SK-N-SH (cell line): ENCODE results near the gene LRFN3. TPM values are rescaled to one million over a fixed set of nuclear protein-coding genes. Genes with fewer than 3 reads are reported as not detected.

Experiments
- CTCF ChIA-PET: fragments of 300-600, 350-600 bp; formaldehyde crosslinking; extraction: SDS; loops from one replicate; lab custom pipeline; 2021; lab: Yijun Ruan, JAX
- POLR2A ChIA-PET: fragments of 350-600 bp; sonication (Branson Sonifier 250); formaldehyde crosslinking; extraction: SDS; loops from one replicate; lab custom pipeline; 2020; ENCODE audit warnings: antibody characterized with exemption, inconsistent platforms; lab: Yijun Ruan, JAX
- DNase-seq: peaks from one replicate; pipeline ENCODE4 v3.0.0; 2012
- H2AFZ ChIP-seq: fragments of 200-600 bp; sonication (generic); 2 replicates; pipeline ENCODE4 v1.8.1; 2016; ENCODE audit warnings: antibody characterized with exemption, mild to moderate bottlenecking, low read depth
- H3F3A ChIP-seq: fragments of 200-600 bp; sonication (generic); replicated peaks from 2 replicates; pipeline ENCODE3; 2016; ENCODE audit warnings: antibody characterized with exemption, mild to moderate bottlenecking; ENCODE audit not compliant: insufficient read depth
- H3K27ac ChIP-seq, 2 experiments: fragments of 200-500 bp in 1 of 2; fragments of 200-600 bp in 1 of 2; sonication (Bioruptor generic) in 1 of 2; sonication (generic), shearing (Covaris generic) in 1 of 2; 2 replicates each; pipeline versions ENCODE4 v1.5.1 to v1.6.1; 2014 to 2016; ENCODE audit warnings: low read depth in 2 of 2, inconsistent platforms in 1 of 2, low read length in 1 of 2, mild to moderate bottlenecking in 1 of 2, mixed read lengths in 1 of 2
- H3K27me3 ChIP-seq: fragments of 200-600 bp; sonication (generic), shearing (Covaris generic); 2 replicates; pipeline ENCODE4 v1.6.1; 2016; ENCODE audit warnings: mixed run types; ENCODE audit not compliant: insufficient read depth
- H3K36me3 ChIP-seq, 2 experiments: fragments of 200-500 bp in 1 of 2; fragments of 200-600 bp in 1 of 2; sonication (Bioruptor generic) in 1 of 2; sonication (generic) in 1 of 2; replicated peaks in 1 of 2; 2 replicates each; pipeline versions ENCODE3 to v1.5.1; 2014 to 2016; ENCODE audit warnings: low read length in 1 of 2, mild to moderate bottlenecking in 1 of 2; ENCODE audit not compliant: insufficient read depth in 2 of 2, control insufficient read depth in 1 of 2
- H3K4me1 ChIP-seq, 2 experiments: fragments of 200-500 bp in 1 of 2; fragments of 200-600 bp in 1 of 2; sonication (Bioruptor generic) in 1 of 2; sonication (generic), shearing (Covaris generic) in 1 of 2; 2 replicates each; pipeline versions ENCODE4 v1.5.1 to v1.6.1; 2014 to 2016; ENCODE audit warnings: low read depth in 1 of 2, low read length in 1 of 2, mixed run types in 1 of 2; ENCODE audit not compliant: insufficient read depth in 2 of 2, control insufficient read depth in 1 of 2
- H3K4me2 ChIP-seq: fragments of 200-600 bp; sonication (generic), shearing (Covaris generic); 2 replicates; pipeline ENCODE4 v1.6.1; 2017; ENCODE audit warnings: mixed run types
- H3K4me3 ChIP-seq, 2 experiments: fragments of 200-500 bp in 1 of 2; fragments of 200-600 bp in 1 of 2; sonication (Bioruptor generic) in 1 of 2; sonication (generic), shearing (Covaris generic) in 1 of 2; 2 replicates each; pipeline versions ENCODE4 v1.5.1 to v1.8.1; 2014 to 2016; ENCODE audit warnings: low read depth in 2 of 2, inconsistent platforms in 1 of 2, low read length in 1 of 2, mild to moderate bottlenecking in 1 of 2, mixed read lengths in 1 of 2, moderate library complexity in 1 of 2
- H3K79me2 ChIP-seq: fragments of 200-600 bp; sonication (generic); 2 replicates; pipeline ENCODE4 v1.8.1; 2017; ENCODE audit warnings: mild to moderate bottlenecking; ENCODE audit not compliant: insufficient read depth
- H3K9ac ChIP-seq: fragments of 200-600 bp; sonication (generic); 2 replicates; pipeline ENCODE4 v1.6.1; 2017; ENCODE audit warnings: mixed run types
- H3K9me2 ChIP-seq: fragments of 200-600 bp; sonication (generic); 2 replicates; pipeline ENCODE4 v1.6.1; 2017; ENCODE audit warnings: mixed run types
- H3K9me3 ChIP-seq: fragments of 200-600 bp; sonication (generic); 2 replicates; pipeline ENCODE4 v1.6.1; 2017; ENCODE audit warnings: mixed run types, mild to moderate bottlenecking, moderate library complexity
- H4K20me1 ChIP-seq: fragments of 200-600 bp; sonication (generic); 2 replicates; pipeline ENCODE4 v1.6.1; 2017; ENCODE audit warnings: mild to moderate bottlenecking, mixed run types; ENCODE audit not compliant: insufficient read depth
- ELF1 ChIP-seq: IDR thresholded peaks from 2 replicates; pipeline ENCODE4 v1.4.0; 2012
- EZH2phosphoT487 ChIP-seq: fragments of 200-600 bp; sonication (generic); IDR thresholded peaks from 2 replicates; pipeline ENCODE4 v1.6.1; 2017; ENCODE audit warnings: low read depth, mixed run types, mild to moderate bottlenecking, antibody characterized with exemption, moderate library complexity, borderline replicate concordance
- FOXJ3 ChIP-seq: sonication (generic); formaldehyde crosslinking; IDR thresholded peaks from 2 replicates; pipeline ENCODE4 v1.5.1; 2020; ENCODE audit warnings: mild to moderate bottlenecking, missing genetic modification reagents
- FOXM1 ChIP-seq: IDR thresholded peaks from 2 replicates; pipeline ENCODE4 v1.4.0; 2012; ENCODE audit warnings: low read depth, mild to moderate bottlenecking
- GABPA ChIP-seq: IDR thresholded peaks from 2 replicates; pipeline ENCODE4 v1.4.0; 2012; ENCODE audit warnings: low read depth, mild to moderate bottlenecking
- GATA2 ChIP-seq: sonication (generic); formaldehyde crosslinking; IDR thresholded peaks from 2 replicates; pipeline ENCODE4 v1.5.0; 2020; ENCODE audit warnings: mild to moderate bottlenecking, missing genetic modification reagents
- JUND ChIP-seq: IDR thresholded peaks from 2 replicates; pipeline ENCODE4 v1.4.0; 2012
- NFIC ChIP-seq: IDR thresholded peaks from 2 replicates; pipeline ENCODE4 v1.4.0; 2012; ENCODE audit warnings: borderline replicate concordance
- PBX3 ChIP-seq: IDR thresholded peaks from 2 replicates; pipeline ENCODE4; 2012
- RAD21 ChIP-seq: IDR thresholded peaks from 2 replicates; pipeline ENCODE4 v1.6.1; 2012; ENCODE audit warnings: mild to moderate bottlenecking, low read length
- RCOR1 ChIP-seq: fragments of 150-350 bp; IDR thresholded peaks from 2 replicates; pipeline ENCODE4 v1.6.1; 2017; ENCODE audit warnings: antibody characterized with exemption, low read length
- SMC3 ChIP-seq: IDR thresholded peaks from 2 replicates; pipeline ENCODE4 v1.6.1; 2012; ENCODE audit warnings: low read depth, low read length, improper control_type of control experiment
- TCF12 ChIP-seq: IDR thresholded peaks from 2 replicates; pipeline ENCODE4 v1.4.0; 2012
- TEAD4 ChIP-seq: IDR thresholded peaks from 2 replicates; pipeline ENCODE4 v1.4.0; 2012; ENCODE audit warnings: mild to moderate bottlenecking, borderline replicate concordance; ENCODE audit not compliant: insufficient read depth
- YY1 ChIP-seq: IDR thresholded peaks from 2 replicates; pipeline ENCODE4 v1.4.0; 2012; ENCODE audit warnings: low read depth, mild to moderate bottlenecking
- whole genome bisulfite sequencing: methylation state at CpG from one replicate; pipeline ENCODE4 v1.1.6; 2017; ENCODE audit warnings: low lambda C conversion rate; 5-methylcytosine and 5-hydroxymethylcytosine counted together
- polyA plus RNA-seq, 3 experiments: library from polyadenylated mRNA; depleted of rRNA; stranded (reverse); fragments of >200 nt; gene quantifications; 2 replicates each; pipeline ENCODE4 v1.2.3, GENCODE V29; 2012
- TF ChIP-seq, protein P1 (sequence below): IDR thresholded peaks from 2 replicates; pipeline ENCODE4 v1.6.1; 2012; ENCODE audit warnings: mild to moderate bottlenecking, low read depth, low read length, moderate library complexity
- TF ChIP-seq, protein P2 (sequence below): fragments of 150-350 bp; IDR thresholded peaks from 2 replicates; pipeline ENCODE4 v1.6.1; 2017; ENCODE audit warnings: antibody characterized with exemption, low read length, low read depth, borderline replicate concordance

Gene LRFN3
- polyA plus RNA-seq, 1 of the 3 experiments (the other 2 are of a cell fraction): 5.4 TPM

DNA sequence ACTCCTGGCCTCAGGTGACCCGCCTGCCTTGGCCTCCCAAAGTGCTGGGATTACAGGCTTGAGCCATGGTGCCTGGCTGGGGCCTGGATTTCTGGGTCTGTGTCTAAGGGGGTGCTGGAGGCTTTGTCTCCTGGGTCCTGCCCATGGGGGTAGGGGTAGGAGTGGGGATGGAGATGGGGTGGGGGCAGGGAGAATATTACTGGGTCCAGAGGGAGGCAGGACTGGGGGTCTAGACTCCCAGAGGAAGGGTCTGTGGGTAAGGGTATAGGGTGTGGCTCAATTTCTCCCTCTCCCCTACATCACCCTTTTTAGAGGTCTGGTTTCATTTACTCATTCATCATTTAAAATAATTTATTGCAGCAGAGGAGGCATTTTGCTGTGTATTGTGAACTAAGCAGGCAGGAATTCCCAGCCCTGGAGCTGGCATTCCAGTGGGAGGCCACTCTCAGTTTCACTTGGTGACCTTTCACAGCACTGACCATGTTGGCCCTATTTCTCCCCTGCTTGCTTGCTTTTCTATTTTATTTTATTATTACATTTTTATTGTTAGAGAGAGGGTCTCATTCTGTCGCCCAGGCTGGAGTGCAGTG lies 35.0 kb upstream of the LRFN3 start (continued):
- TF ChIP-seq, protein P1, sequence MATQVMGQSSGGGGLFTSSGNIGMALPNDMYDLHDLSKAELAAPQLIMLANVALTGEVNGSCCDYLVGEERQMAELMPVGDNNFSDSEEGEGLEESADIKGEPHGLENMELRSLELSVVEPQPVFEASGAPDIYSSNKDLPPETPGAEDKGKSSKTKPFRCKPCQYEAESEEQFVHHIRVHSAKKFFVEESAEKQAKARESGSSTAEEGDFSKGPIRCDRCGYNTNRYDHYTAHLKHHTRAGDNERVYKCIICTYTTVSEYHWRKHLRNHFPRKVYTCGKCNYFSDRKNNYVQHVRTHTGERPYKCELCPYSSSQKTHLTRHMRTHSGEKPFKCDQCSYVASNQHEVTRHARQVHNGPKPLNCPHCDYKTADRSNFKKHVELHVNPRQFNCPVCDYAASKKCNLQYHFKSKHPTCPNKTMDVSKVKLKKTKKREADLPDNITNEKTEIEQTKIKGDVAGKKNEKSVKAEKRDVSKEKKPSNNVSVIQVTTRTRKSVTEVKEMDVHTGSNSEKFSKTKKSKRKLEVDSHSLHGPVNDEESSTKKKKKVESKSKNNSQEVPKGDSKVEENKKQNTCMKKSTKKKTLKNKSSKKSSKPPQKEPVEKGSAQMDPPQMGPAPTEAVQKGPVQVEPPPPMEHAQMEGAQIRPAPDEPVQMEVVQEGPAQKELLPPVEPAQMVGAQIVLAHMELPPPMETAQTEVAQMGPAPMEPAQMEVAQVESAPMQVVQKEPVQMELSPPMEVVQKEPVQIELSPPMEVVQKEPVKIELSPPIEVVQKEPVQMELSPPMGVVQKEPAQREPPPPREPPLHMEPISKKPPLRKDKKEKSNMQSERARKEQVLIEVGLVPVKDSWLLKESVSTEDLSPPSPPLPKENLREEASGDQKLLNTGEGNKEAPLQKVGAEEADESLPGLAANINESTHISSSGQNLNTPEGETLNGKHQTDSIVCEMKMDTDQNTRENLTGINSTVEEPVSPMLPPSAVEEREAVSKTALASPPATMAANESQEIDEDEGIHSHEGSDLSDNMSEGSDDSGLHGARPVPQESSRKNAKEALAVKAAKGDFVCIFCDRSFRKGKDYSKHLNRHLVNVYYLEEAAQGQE: 0 out of 2 replicates have a peak, but pooled peaks have one; percentile 39
- TF ChIP-seq, all 33 proteins: peak for 5

GRCh38 chr19:35901854-35902661 lies 34.1 kb upstream of the LRFN3 start, which contains the start of gene HCST:
TSS of gene HCST (plus strand) at chr19:35902529. CDS start at chr19:35902594, 65 bp downstream.
- peaks cover 11% of the 10 kb centered on the region; the same call in 1 of the 2 replicates for H3K79me2 ChIP-seq
- no peaks in the 10 kb centered on the region for H3K36me3 ChIP-seq
- peak within 1 kb of the TSS; percentile 51; the same call in 1 of the 2 replicates for H2AFZ ChIP-seq
- ChIA-PET CTCF (no interaction called here), POLR2A (no interaction called here)
- H3K9ac ChIP-seq: no peak within 1 kb of the TSS
- H3K27ac ChIP-seq: peak within 1 kb of the TSS in 1 of 2 experiments; percentile 54; a peak in 2 of 4 replicates
- no peaks in the 10 kb centered on the region for H3K9me3 ChIP-seq
- DNase-seq: no peak
- H3F3A ChIP-seq: peaks cover 10% of the 10 kb centered on the region
- no peaks in the 10 kb centered on the region for H4K20me1 ChIP-seq
- H3K4me1 ChIP-seq: peaks cover 8 to 22% of the 10 kb centered on the region in 2 experiments; a peak in 3 of 4 replicates
- H3K4me2 ChIP-seq: peak within 1 kb of the TSS; percentile 100
- 71% methylated on average over 6 of the region's 6 CpGs for WGBS
- H3K27me3 ChIP-seq: no peaks in the 10 kb centered on the region
- TF ChIP-seq YY1 (no peak), JUND (no peak), FOXM1 (no peak), TCF12 (no peak), GABPA (no peak), RCOR1 (no peak), GATA2 (no peak), SMC3 (no peak), PBX3 (no peak), NFIC (no peak), ELF1 (no peak), FOXJ3 (no peak), TEAD4 (no peak), EZH2phosphoT487 (no peak), RAD21 (no peak)
- TF ChIP-seq, protein P2, sequence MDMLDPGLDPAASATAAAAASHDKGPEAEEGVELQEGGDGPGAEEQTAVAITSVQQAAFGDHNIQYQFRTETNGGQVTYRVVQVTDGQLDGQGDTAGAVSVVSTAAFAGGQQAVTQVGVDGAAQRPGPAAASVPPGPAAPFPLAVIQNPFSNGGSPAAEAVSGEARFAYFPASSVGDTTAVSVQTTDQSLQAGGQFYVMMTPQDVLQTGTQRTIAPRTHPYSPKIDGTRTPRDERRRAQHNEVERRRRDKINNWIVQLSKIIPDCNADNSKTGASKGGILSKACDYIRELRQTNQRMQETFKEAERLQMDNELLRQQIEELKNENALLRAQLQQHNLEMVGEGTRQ: no peak
- TF ChIP-seq, protein P1: no peak
- no peak within 1 kb of the TSS for H3K4me3 ChIP-seq
- no peaks in the 10 kb centered on the region for H3K9me2 ChIP-seq
